ENCODE measurements around the gene PKP1.

PKP1 gene

GRCh38 chr1:201330541-201330940 is 47.2 kb downstream of the PKP1 start:
- no peak for ATAC-seq
- TF ChIP-seq ARNTL (CRISPR knock-in tag; IDR thresholded peaks at IDR 0.05; ENCODE audit: borderline replicate concordance, low read depth) (no peak), PATZ1 (CRISPR knock-in tag; IDR thresholded peaks at IDR 0.05; ENCODE audit: borderline replicate concordance) (no peak), RARB (CRISPR knock-in tag; IDR thresholded peaks at IDR 0.05) (no peak), CSDC2 (CRISPR knock-in tag; IDR thresholded peaks at IDR 0.05) (no peak), ESRRG (CRISPR knock-in tag; IDR thresholded peaks at IDR 0.05) (no peak), ZNF8 (CRISPR knock-in tag; IDR thresholded peaks at IDR 0.05) (no peak), ZNF70 (CRISPR knock-in tag; IDR thresholded peaks at IDR 0.05) (no peak), TCF4 (CRISPR knock-in tag; IDR thresholded peaks at IDR 0.05; ENCODE audit: borderline replicate concordance) (no peak), ZNF565 (CRISPR knock-in tag; conservative IDR thresholded peaks at IDR 0.05; ENCODE audit: low read depth) (no peak), TSHZ2 (CRISPR knock-in tag; IDR thresholded peaks at IDR 0.05) (no peak), CREB5 (CRISPR knock-in tag; IDR thresholded peaks at IDR 0.05; ENCODE audit: low read depth) (no peak), GLIS3 (CRISPR knock-in tag; IDR thresholded peaks at IDR 0.05) (no peak), ZFP3 (CRISPR knock-in tag; IDR thresholded peaks at IDR 0.05) (no peak), POU6F1 (CRISPR knock-in tag; IDR thresholded peaks at IDR 0.05; ENCODE audit: borderline replicate concordance, low read depth) (no peak), ZC3H10 (CRISPR knock-in tag; IDR thresholded peaks at IDR 0.05) (no peak), BACH2 (CRISPR knock-in tag; IDR thresholded peaks at IDR 0.05; ENCODE audit: borderline replicate concordance) (no peak), PPARA (CRISPR knock-in tag; IDR thresholded peaks at IDR 0.05; ENCODE audit: borderline replicate concordance) (no peak), ISL1 (CRISPR knock-in tag; IDR thresholded peaks at IDR 0.05) (no peak), ZFP30 (CRISPR knock-in tag; IDR thresholded peaks at IDR 0.05) (no peak)
- TF ChIP-seq, protein P1, sequence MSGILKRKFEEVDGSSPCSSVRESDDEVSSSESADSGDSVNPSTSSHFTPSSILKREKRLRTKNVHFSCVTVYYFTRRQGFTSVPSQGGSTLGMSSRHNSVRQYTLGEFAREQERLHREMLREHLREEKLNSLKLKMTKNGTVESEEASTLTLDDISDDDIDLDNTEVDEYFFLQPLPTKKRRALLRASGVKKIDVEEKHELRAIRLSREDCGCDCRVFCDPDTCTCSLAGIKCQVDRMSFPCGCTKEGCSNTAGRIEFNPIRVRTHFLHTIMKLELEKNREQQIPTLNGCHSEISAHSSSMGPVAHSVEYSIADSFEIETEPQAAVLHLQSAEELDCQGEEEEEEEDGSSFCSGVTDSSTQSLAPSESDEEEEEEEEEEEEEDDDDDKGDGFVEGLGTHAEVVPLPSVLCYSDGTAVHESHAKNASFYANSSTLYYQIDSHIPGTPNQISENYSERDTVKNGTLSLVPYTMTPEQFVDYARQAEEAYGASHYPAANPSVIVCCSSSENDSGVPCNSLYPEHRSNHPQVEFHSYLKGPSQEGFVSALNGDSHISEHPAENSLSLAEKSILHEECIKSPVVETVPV (CRISPR knock-in tag; IDR thresholded peaks at IDR 0.05), result no peak

DNA sequence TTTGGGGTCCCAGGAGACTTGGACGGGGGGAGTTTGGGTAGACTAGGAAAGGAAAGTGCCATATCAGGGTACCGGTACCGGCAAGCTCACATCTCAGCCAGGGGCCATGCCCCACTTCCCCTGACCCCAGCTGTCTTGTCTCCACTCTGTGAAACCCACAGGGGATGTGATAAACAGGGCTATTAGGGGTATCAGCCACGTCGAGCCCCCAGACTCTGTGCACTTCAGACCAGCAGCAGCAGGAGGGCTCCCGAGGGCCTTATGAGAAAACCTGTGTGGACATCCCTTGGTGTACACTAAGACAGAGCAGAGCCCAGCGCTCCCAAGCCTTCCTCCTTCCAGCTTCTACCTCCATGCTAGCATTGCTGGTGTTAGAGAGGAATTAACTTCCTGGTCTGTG is 47.9 kb downstream of the PKP1 start:
- ATAC-seq, result no peak

More for the DNA sequence above, 47.9 kb downstream of the PKP1 start:
- TF ChIP-seq ZC3H10 (CRISPR knock-in tag; IDR thresholded peaks at IDR 0.05) (no peak), PATZ1 (CRISPR knock-in tag; IDR thresholded peaks at IDR 0.05; ENCODE audit: borderline replicate concordance) (no peak), ESRRG (CRISPR knock-in tag; IDR thresholded peaks at IDR 0.05) (no peak), ZNF8 (CRISPR knock-in tag; IDR thresholded peaks at IDR 0.05) (no peak), CSDC2 (CRISPR knock-in tag; IDR thresholded peaks at IDR 0.05) (no peak), ZNF565 (CRISPR knock-in tag; conservative IDR thresholded peaks at IDR 0.05; ENCODE audit: low read depth) (no peak), CREB5 (CRISPR knock-in tag; IDR thresholded peaks at IDR 0.05; ENCODE audit: low read depth) (no peak), ZFP30 (CRISPR knock-in tag; IDR thresholded peaks at IDR 0.05) (no peak), ARNTL (CRISPR knock-in tag; IDR thresholded peaks at IDR 0.05; ENCODE audit: borderline replicate concordance, low read depth) (no peak), TCF4 (CRISPR knock-in tag; IDR thresholded peaks at IDR 0.05; ENCODE audit: borderline replicate concordance) (no peak), BACH2 (CRISPR knock-in tag; IDR thresholded peaks at IDR 0.05; ENCODE audit: borderline replicate concordance) (no peak), TOX (CRISPR knock-in tag; IDR thresholded peaks at IDR 0.05; ENCODE audit: borderline replicate concordance) (no peak), OSR1 (CRISPR knock-in tag; IDR thresholded peaks at IDR 0.05) (no peak), GLIS3 (CRISPR knock-in tag; IDR thresholded peaks at IDR 0.05) (no peak), ISL1 (CRISPR knock-in tag; IDR thresholded peaks at IDR 0.05) (no peak), ZFP3 (CRISPR knock-in tag; IDR thresholded peaks at IDR 0.05) (no peak), PPARA (CRISPR knock-in tag; IDR thresholded peaks at IDR 0.05; ENCODE audit: borderline replicate concordance) (no peak)
- TF ChIP-seq, protein P1 (CRISPR knock-in tag; IDR thresholded peaks at IDR 0.05), result no peak

All from SK-N-SH treated with all-trans-retinoic acid at 6 μM for 48 hours (cell line).